Endothelial cell of umbilical vein (primary cell): ENCODE data around the gene ASB2. TPM values are rescaled to one million over a fixed set of nuclear protein-coding genes. Genes with fewer than 3 reads are reported as not detected.

Experiments
- BruUV-seq: library from RNA; stranded (reverse); fragments of 400-500 nt; replicated peaks from 2 replicates; lab custom pipeline; 2021; lab: Mats Ljungman, UMichigan
- CTCF ChIA-PET: fragments of 300-600, 350-600 bp; sonication (Branson Sonifier 250); formaldehyde crosslinking; loops from one replicate; lab custom pipeline; 2021; ENCODE audit warnings: antibody characterized with exemption, inconsistent platforms; lab: Charles Lee
- POLR2A ChIA-PET: fragments of 300-600, 350-600 bp; sonication (Branson Sonifier 250); formaldehyde crosslinking; loops from one replicate; lab custom pipeline; 2021; ENCODE audit warnings: antibody characterized with exemption, inconsistent platforms; lab: Charles Lee
- DNase-seq: peaks from one replicate; pipeline ENCODE4 v3.0.0-alpha.2; 2011; ENCODE audit warnings: low read depth, low spot score
- FAIRE-seq: peaks from 2 replicates; lab custom pipeline; 2011; peaks lifted over from hg19 to GRCh38; lab: Jason Lieb, UNC
- H2AFZ ChIP-seq: 2 replicates; pipeline ENCODE4 v1.6.0; 2012; ENCODE audit warnings: low read depth, low read length, control low read depth, inconsistent platforms
- H3K27ac ChIP-seq: 2 replicates; pipeline ENCODE4 v1.5.1; 2011; ENCODE audit warnings: low read depth, mild to moderate bottlenecking, control low read depth, low read length, moderate library complexity; ENCODE audit not compliant: insufficient read depth
- H3K27me3 ChIP-seq, 2 experiments: 2 replicates each; pipeline versions ENCODE4 v1.6.0 to v1.6.1; 2011; ENCODE audit warnings: low read length in 2 of 2, mixed read lengths in 1 of 2; ENCODE audit not compliant: control insufficient read depth in 2 of 2, insufficient read depth in 2 of 2
- H3K36me3 ChIP-seq, 2 experiments: 2 replicates in 1 of 2; 3 replicates in 1 of 2; pipeline ENCODE4 v1.5.1; 2011; ENCODE audit warnings: low read length in 2 of 2, mild to moderate bottlenecking in 1 of 2, moderate library complexity in 1 of 2; ENCODE audit not compliant: control insufficient read depth in 2 of 2, insufficient read depth in 2 of 2; ENCODE audit errors: extremely low read depth in 1 of 2
- H3K4me1 ChIP-seq: 3 replicates; pipeline ENCODE4 v1.5.1; 2011; ENCODE audit warnings: mild to moderate bottlenecking, low read length; ENCODE audit not compliant: control insufficient read depth, insufficient read depth; ENCODE audit errors: extremely low read depth
- H3K4me2 ChIP-seq: 2 replicates; pipeline ENCODE4 v1.6.1; 2011; ENCODE audit warnings: low read length, control low read depth, mixed read lengths; ENCODE audit not compliant: insufficient read depth
- H3K4me3 ChIP-seq, 3 experiments: fragments of 200-600 bp in 1 of 3; sonication (generic), shearing (Covaris generic) in 1 of 3; replicated peaks in 1 of 3; 2 replicates each; pipeline ENCODE4 v1.5.1; 2011 to 2016; ENCODE audit warnings: control low read depth in 3 of 3, low read length in 3 of 3, mild to moderate bottlenecking in 2 of 3, inconsistent platforms in 1 of 3, low read depth in 1 of 3, moderate library complexity in 1 of 3; ENCODE audit not compliant: insufficient read depth in 1 of 3
- H3K79me2 ChIP-seq: 2 replicates; pipeline ENCODE4 v1.6.0; 2012; ENCODE audit warnings: low read length, inconsistent platforms; ENCODE audit not compliant: control insufficient read depth, insufficient read depth
- H3K9ac ChIP-seq: replicated peaks from 2 replicates; pipeline ENCODE3; 2011; ENCODE audit warnings: low read length, control low read depth; ENCODE audit not compliant: insufficient read depth; ENCODE audit errors: extremely low read depth
- H3K9me1 ChIP-seq: replicated peaks from 3 replicates; pipeline ENCODE4 v1.6.0; 2011; ENCODE audit warnings: mild to moderate bottlenecking, low read length; ENCODE audit not compliant: control insufficient read depth, insufficient read depth; ENCODE audit errors: extremely low read depth
- H3K9me3 ChIP-seq: replicated peaks from 2 replicates; pipeline ENCODE4 v1.5.1; 2012; ENCODE audit warnings: low read length, inconsistent platforms; ENCODE audit not compliant: control insufficient read depth, insufficient read depth
- H4K20me1 ChIP-seq: replicated peaks from 2 replicates; pipeline ENCODE3; 2011; ENCODE audit warnings: mild to moderate bottlenecking, low read length; ENCODE audit not compliant: control insufficient read depth, insufficient read depth; ENCODE audit errors: extremely low read depth
- EZH2 ChIP-seq: IDR thresholded peaks from 2 replicates; pipeline ENCODE4 v1.6.1; 2012; ENCODE audit warnings: borderline replicate concordance, low read depth, mild to moderate bottlenecking, moderate library complexity, low read length, inconsistent platforms; ENCODE audit not compliant: severe bottlenecking
- FOS ChIP-seq: IDR thresholded peaks from 2 replicates; pipeline ENCODE4 v1.6.1; 2011; ENCODE audit warnings: mild to moderate bottlenecking, low read length, moderate library complexity, borderline replicate concordance; ENCODE audit not compliant: insufficient read depth
- GATA2 ChIP-seq: IDR thresholded peaks from 2 replicates; pipeline ENCODE4 v1.7.0; 2011; ENCODE audit warnings: low read depth, mild to moderate bottlenecking, moderate library complexity, mixed read lengths, low read length; ENCODE audit not compliant: insufficient read length, insufficient read depth
- JUN ChIP-seq: IDR thresholded peaks from 2 replicates; pipeline ENCODE4 v1.6.1; 2011; ENCODE audit warnings: borderline replicate concordance, low read depth; ENCODE audit not compliant: insufficient read length, insufficient read depth
- MAX ChIP-seq: IDR thresholded peaks from 2 replicates; pipeline ENCODE4 v1.6.1; 2011; ENCODE audit not compliant: insufficient read depth, insufficient read length
- MYC ChIP-seq: IDR thresholded peaks from one replicate; pipeline ENCODE4 v1.6.1; 2011; ENCODE audit warnings: mild to moderate bottlenecking, low read depth, low read length
- POLR2A ChIP-seq: IDR thresholded peaks from 2 replicates; pipeline ENCODE4 v1.6.1; 2012; ENCODE audit warnings: low read depth, mild to moderate bottlenecking, control low read depth, low read length
- POLR2AphosphoS5 ChIP-seq: IDR thresholded peaks from 2 replicates; pipeline ENCODE4 v1.6.1; 2012; ENCODE audit warnings: low read depth, mild to moderate bottlenecking, control low read depth, low read length, moderate library complexity; ENCODE audit not compliant: insufficient read depth
- dilution Hi-C: fragments of 300-500 bp; cut with MboI; formaldehyde crosslinking; loops from one replicate; pipeline ENCODE4 v1.15.0; 2019; ENCODE audit warnings: low sequenced_read_pairs; ENCODE audit not compliant: extremely low pct_ligation_motif_present
- intact Hi-C: fragments of 100-400 bp; cut with micrococcal nuclease; formaldehyde crosslinking; loops from one replicate; pipeline ENCODE4 v1.10.0; 2022
- polyA plus RNA-seq, 4 experiments: library from polyadenylated mRNA; depleted of rRNA in 3 of 4; stranded (reverse) in 3 of 4; unstranded in 1 of 4; fragments of >200 nt; gene quantifications; 2 replicates each; pipeline versions ENCODE4 v1.2.1 to v1.2.3, GENCODE V29; 2011 to 2012; ENCODE audit warnings: missing spikeins in 1 of 4
- total RNA-seq: library from RNA; stranded (reverse); gene quantifications from 2 replicates; pipeline ENCODE4 v1.2.3, GENCODE V29; 2021

The ASB2 gene
- total and polyA plus RNA-seq, 2 donors (not counting 3 experiments of a cell fraction or from before 2014, with no cell fraction given) = not detected

- FAIRE-seq = no peak
- H3K36me3 ChIP-seq = no peaks in the 10 kb centered on the region
- H3K4me1 ChIP-seq = no peaks in the 10 kb centered on the region
- H3K4me2 ChIP-seq = no peak within 1 kb of the TSS
- dilution Hi-C loops = no loop called here
- H3K27ac ChIP-seq = no peak within 1 kb of the TSS
- H3K9ac ChIP-seq = no peak within 1 kb of the TSS
- intact Hi-C loops = no loop called here
- TF ChIP-seq EZH2 = no peak
- TF ChIP-seq GATA2 = no peak
- TF ChIP-seq JUN = no peak
- no peak for TF ChIP-seq FOS
- no peak for TF ChIP-seq POLR2AphosphoS5
- no peak for TF ChIP-seq MYC
- no peak for TF ChIP-seq MAX
- no peak for TF ChIP-seq POLR2A
- ChIA-PET CTCF (interaction anchor here (0.6 to 1.8 kb wide), 3 partner anchors 13 to 164 kb away, joined by 4 to 7 read pairs (median 4); no protein-coding TSS in a partner anchor), POLR2A (no interaction called here)
- no peaks in the 10 kb centered on the region for H3K79me2 ChIP-seq
- no peaks in the 10 kb centered on the region for H3K9me3 ChIP-seq
- H3K27me3 ChIP-seq = no peaks in the 10 kb centered on the region
- no peak within 1 kb of the TSS for H3K4me3 ChIP-seq
- no peaks in the 10 kb centered on the region for H3K9me1 ChIP-seq
- H2AFZ ChIP-seq = no peak within 1 kb of the TSS
- DNase-seq = no peak
- no peaks in the 10 kb centered on the region for H4K20me1 ChIP-seq
- no TSS peak for BruUV-seq
Observed at GRCh38 chr14:93926873-93927799, 49.2 kb downstream of the ASB2 start, which contains the start of gene FAM181A. FAM181A (plus strand) TSS chr14:93927344; CDS start chr14:93928286, 942 bp downstream.
